HepG2 (cell line): Measurements from ENCODE around the gene AGTPBP1. TPM values are rescaled to one million over a fixed set of nuclear protein-coding genes. Genes with fewer than 3 reads are reported as not detected.

Experiments used
- ATAC-seq: fragments of 200-7000 bp; cut with Tn5 transposase; 3 replicates; pipeline ENCODE4 v1.9.1; 2020; ENCODE audit warnings: mild to moderate bottlenecking, moderate library complexity
- BruUV-seq: library from RNA; stranded (reverse); fragments of 400-500 nt; replicated peaks from 2 replicates; lab custom pipeline; 2021; lab: Mats Ljungman, UMichigan
- CTCF ChIA-PET: fragments of 300-600 bp; formaldehyde crosslinking; extraction: SDS; loops from one replicate; lab custom pipeline; 2021; ENCODE audit warnings: low total read pairs, inconsistent platforms, low intra/inter-chr PET ratio; lab: Yijun Ruan, JAX
- POLR2A ChIA-PET: fragments of 350-600 bp; sonication (Branson Sonifier 250); formaldehyde crosslinking; loops from one replicate; lab custom pipeline; 2020; ENCODE audit warnings: antibody characterized with exemption, inconsistent platforms; lab: Yijun Ruan, JAX
- DNase-seq: peaks from one replicate; pipeline ENCODE4 v3.0.0-alpha.2; 2015; ENCODE audit warnings: low spot score
- FAIRE-seq: peaks from 3 replicates; lab custom pipeline; 2011; peaks lifted over from hg19 to GRCh38; lab: Jason Lieb, UNC
- H2AFZ ChIP-seq: one replicate; pipeline ENCODE4 v1.6.1; 2011; ENCODE audit warnings: low read length, inconsistent platforms
- H3K27ac ChIP-seq: fragments of 300-600 bp; 3 replicates; pipeline ENCODE4 v1.8.0; 2011; ENCODE audit warnings: mixed run types, mild to moderate bottlenecking, mixed read lengths, low read length, inconsistent platforms; ENCODE audit not compliant: insufficient read depth; ENCODE audit errors: extremely low read length
- H3K27me3 ChIP-seq, 2 experiments: fragments of 200-600 bp in 1 of 2; 2 replicates in 1 of 2; 3 replicates in 1 of 2; pipeline versions ENCODE4 v1.6.0 to v1.8.0; 2011; ENCODE audit warnings: low read length in 2 of 2, mild to moderate bottlenecking in 2 of 2, moderate library complexity in 2 of 2, inconsistent platforms in 1 of 2; ENCODE audit not compliant: insufficient read depth in 2 of 2, control insufficient read depth in 1 of 2
- H3K36me3 ChIP-seq, 2 experiments: fragments of 200-600 bp in 1 of 2; replicated peaks in 1 of 2; 2 replicates in 1 of 2; 3 replicates in 1 of 2; pipeline versions ENCODE4 v1.5.1 to v1.8.0; 2011; ENCODE audit warnings: low read length in 2 of 2, inconsistent platforms in 1 of 2; ENCODE audit not compliant: insufficient read depth in 2 of 2, control insufficient read depth in 1 of 2
- H3K4me1 ChIP-seq: 2 replicates; pipeline ENCODE4 v1.5.1; 2012; ENCODE audit warnings: low read length, inconsistent platforms; ENCODE audit not compliant: insufficient read depth
- H3K4me2 ChIP-seq: 2 replicates; pipeline ENCODE4 v1.6.0; 2011; ENCODE audit warnings: low read depth, low read length, inconsistent platforms
- H3K4me3 ChIP-seq, 3 experiments: fragments of 200-600 bp in 1 of 3; sonication (generic), shearing (Covaris generic) in 1 of 3; replicated peaks in 1 of 3; 2 replicates each; pipeline ENCODE4 v1.5.1; 2011 to 2016; ENCODE audit warnings: low read length in 3 of 3, inconsistent platforms in 2 of 3, low read depth in 2 of 3, mild to moderate bottlenecking in 2 of 3, control low read depth in 1 of 3, mixed read lengths in 1 of 3; ENCODE audit not compliant: insufficient read depth in 1 of 3
- H3K79me2 ChIP-seq: one replicate; pipeline ENCODE4 v1.6.1; 2011; ENCODE audit warnings: low read length, inconsistent platforms; ENCODE audit not compliant: insufficient read depth
- H3K9ac ChIP-seq: 2 replicates; pipeline ENCODE4 v1.6.0; 2011; ENCODE audit warnings: mild to moderate bottlenecking, low read depth, low read length, inconsistent platforms; ENCODE audit not compliant: insufficient read depth
- H3K9me3 ChIP-seq: 2 replicates; pipeline ENCODE4 v1.5.1; 2012; ENCODE audit warnings: mild to moderate bottlenecking, low read length
- H4K20me1 ChIP-seq: 2 replicates; pipeline ENCODE4 v1.6.0; 2011; ENCODE audit warnings: inconsistent platforms, mild to moderate bottlenecking, low read length, moderate library complexity; ENCODE audit not compliant: insufficient read depth
- GPN1 ChIP-seq: sonication (generic); formaldehyde crosslinking; IDR thresholded peaks from 2 replicates; pipeline ENCODE4 v1.5.1; 2020; ENCODE audit warnings: missing genetic modification reagents, borderline replicate concordance
- IKZF1 ChIP-seq: fragments of 450-650 bp; IDR thresholded peaks from 2 replicates; pipeline ENCODE4 v1.7.1; 2016
- KLF16 ChIP-seq, 2 experiments: sonication (generic) in 1 of 2; formaldehyde crosslinking in 1 of 2; IDR thresholded peaks; 2 replicates each; pipeline versions ENCODE4 v1.6.1 to v1.8.0; 2016 to 2023; ENCODE audit warnings: missing genetic modification reagents in 2 of 2, missing compliant biosample characterization in 1 of 2
- MTA1 ChIP-seq: sonication (generic); formaldehyde crosslinking; IDR thresholded peaks from 2 replicates; pipeline ENCODE4 v1.4.0; 2020; ENCODE audit warnings: missing genetic modification reagents, mild to moderate bottlenecking, borderline replicate concordance
- SETDB1 ChIP-seq: sonication (generic); formaldehyde crosslinking; IDR thresholded peaks from 2 replicates; pipeline ENCODE4 v1.5.1; 2020; ENCODE audit warnings: missing genetic modification reagents, mild to moderate bottlenecking, borderline replicate concordance
- ZNF577 ChIP-seq: sonication (generic); formaldehyde crosslinking; IDR thresholded peaks from 2 replicates; pipeline ENCODE4 v1.4.0; 2020; ENCODE audit warnings: mild to moderate bottlenecking, low read depth, missing genetic modification reagents, borderline replicate concordance
- WGBS: methylation state at CpG from one replicate; pipeline ENCODE4 v1.1.6; 2017; ENCODE audit warnings: low lambda C conversion rate; 5-methylcytosine and 5-hydroxymethylcytosine counted together
- in situ Hi-C: cut with HindIII; loops from 2 replicates; pipeline ENCODE4 v1.10.0; 2017; ENCODE audit warnings: low pct_unique_long_range_greater_than_20kb; ENCODE audit not compliant: extremely low pct_ligation_motif_present
- intact Hi-C: fragments of 100-400 bp; cut with micrococcal nuclease; formaldehyde crosslinking; loops from one replicate; pipeline ENCODE4 v1.10.0; 2022; ENCODE audit not compliant: unreplicated experiment
- polyA plus RNA-seq, 8 experiments: library from polyadenylated mRNA; depleted of rRNA in 3 of 8; stranded (reverse) in 7 of 8; unstranded in 1 of 8; fragments of >200 nt; fragmentation: Illumina TruSeq in 4 of 8; extraction: Trizol in 4 of 8; gene quantifications; 2 replicates each; pipeline versions ENCODE4 v1.2.1 to v1.2.3, GENCODE V29; 2011 to 2016; ENCODE audit warnings: low read depth in 4 of 8, missing spikeins in 1 of 8, mixed read lengths in 1 of 8; ENCODE audit not compliant: insufficient read depth in 1 of 8
- total RNA-seq, 5 experiments: library from RNA; depleted of rRNA; stranded (reverse); fragments of >200 nt; fragmentation: Illumina TruSeq; extraction: Trizol; gene quantifications; 2 replicates each; pipeline ENCODE4 v1.2.3, GENCODE V29; 2016; ENCODE audit warnings: low read depth in 1 of 5
- TF ChIP-seq, protein P1 (sequence below): sonication (generic); formaldehyde crosslinking; IDR thresholded peaks from 2 replicates; pipeline ENCODE4 v1.5.0; 2020; ENCODE audit warnings: mild to moderate bottlenecking, missing genetic modification reagents
- TF ChIP-seq, protein P2 (sequence below), 2 experiments: fragments of 450-650 bp in 1 of 2; sonication (generic) in 1 of 2; formaldehyde crosslinking in 1 of 2; IDR thresholded peaks; 2 replicates each; pipeline versions ENCODE4 v1.6.1 to v1.8.0; 2016 to 2022; ENCODE audit warnings: antibody characterized with exemption in 1 of 2, mild to moderate bottlenecking in 1 of 2, missing genetic modification reagents in 1 of 2
- TF ChIP-seq, protein P3 (sequence below): sonication (generic); formaldehyde crosslinking; IDR thresholded peaks from 2 replicates; pipeline ENCODE4 v1.4.0; 2020; ENCODE audit warnings: missing genetic modification reagents

The AGTPBP1 gene
- total and polyA plus RNA-seq, 2 of the 13 experiments (the other 11 are each of a cell fraction or from before 2014, with no cell fraction given) = 9.7 to 22.3 TPM

- TF ChIP-seq, protein P1, sequence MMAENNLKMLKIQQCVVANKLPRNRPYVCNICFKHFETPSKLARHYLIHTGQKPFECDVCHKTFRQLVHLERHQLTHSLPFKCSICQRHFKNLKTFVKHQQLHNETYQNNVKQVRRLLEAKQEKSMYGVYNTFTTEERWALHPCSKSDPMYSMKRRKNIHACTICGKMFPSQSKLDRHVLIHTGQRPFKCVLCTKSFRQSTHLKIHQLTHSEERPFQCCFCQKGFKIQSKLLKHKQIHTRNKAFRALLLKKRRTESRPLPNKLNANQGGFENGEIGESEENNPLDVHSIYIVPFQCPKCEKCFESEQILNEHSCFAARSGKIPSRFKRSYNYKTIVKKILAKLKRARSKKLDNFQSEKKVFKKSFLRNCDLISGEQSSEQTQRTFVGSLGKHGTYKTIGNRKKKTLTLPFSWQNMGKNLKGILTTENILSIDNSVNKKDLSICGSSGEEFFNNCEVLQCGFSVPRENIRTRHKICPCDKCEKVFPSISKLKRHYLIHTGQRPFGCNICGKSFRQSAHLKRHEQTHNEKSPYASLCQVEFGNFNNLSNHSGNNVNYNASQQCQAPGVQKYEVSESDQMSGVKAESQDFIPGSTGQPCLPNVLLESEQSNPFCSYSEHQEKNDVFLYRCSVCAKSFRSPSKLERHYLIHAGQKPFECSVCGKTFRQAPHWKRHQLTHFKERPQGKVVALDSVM = no peak
- no peak for TF ChIP-seq MTA1
- TF ChIP-seq, all 625 proteins: peak for 0
Measured at GRCh38 chr9:85639675-85640186, 102.0 kb downstream of the AGTPBP1 start (continued).

- ATAC-seq = no peak
- WGBS = 98% methylated on average over 1 of the region's 1 CpG
- BruUV-seq = no TSS peak
- TF ChIP-seq SETDB1 (CRISPR knock-in tag) (no peak), ZNF577 (no peak), KLF16 (CRISPR knock-in tag; IDR thresholded peaks at IDR 0.05) (no peak), IKZF1 (no peak), GPN1 (CRISPR knock-in tag) (no peak)
- TF ChIP-seq, protein P2, sequence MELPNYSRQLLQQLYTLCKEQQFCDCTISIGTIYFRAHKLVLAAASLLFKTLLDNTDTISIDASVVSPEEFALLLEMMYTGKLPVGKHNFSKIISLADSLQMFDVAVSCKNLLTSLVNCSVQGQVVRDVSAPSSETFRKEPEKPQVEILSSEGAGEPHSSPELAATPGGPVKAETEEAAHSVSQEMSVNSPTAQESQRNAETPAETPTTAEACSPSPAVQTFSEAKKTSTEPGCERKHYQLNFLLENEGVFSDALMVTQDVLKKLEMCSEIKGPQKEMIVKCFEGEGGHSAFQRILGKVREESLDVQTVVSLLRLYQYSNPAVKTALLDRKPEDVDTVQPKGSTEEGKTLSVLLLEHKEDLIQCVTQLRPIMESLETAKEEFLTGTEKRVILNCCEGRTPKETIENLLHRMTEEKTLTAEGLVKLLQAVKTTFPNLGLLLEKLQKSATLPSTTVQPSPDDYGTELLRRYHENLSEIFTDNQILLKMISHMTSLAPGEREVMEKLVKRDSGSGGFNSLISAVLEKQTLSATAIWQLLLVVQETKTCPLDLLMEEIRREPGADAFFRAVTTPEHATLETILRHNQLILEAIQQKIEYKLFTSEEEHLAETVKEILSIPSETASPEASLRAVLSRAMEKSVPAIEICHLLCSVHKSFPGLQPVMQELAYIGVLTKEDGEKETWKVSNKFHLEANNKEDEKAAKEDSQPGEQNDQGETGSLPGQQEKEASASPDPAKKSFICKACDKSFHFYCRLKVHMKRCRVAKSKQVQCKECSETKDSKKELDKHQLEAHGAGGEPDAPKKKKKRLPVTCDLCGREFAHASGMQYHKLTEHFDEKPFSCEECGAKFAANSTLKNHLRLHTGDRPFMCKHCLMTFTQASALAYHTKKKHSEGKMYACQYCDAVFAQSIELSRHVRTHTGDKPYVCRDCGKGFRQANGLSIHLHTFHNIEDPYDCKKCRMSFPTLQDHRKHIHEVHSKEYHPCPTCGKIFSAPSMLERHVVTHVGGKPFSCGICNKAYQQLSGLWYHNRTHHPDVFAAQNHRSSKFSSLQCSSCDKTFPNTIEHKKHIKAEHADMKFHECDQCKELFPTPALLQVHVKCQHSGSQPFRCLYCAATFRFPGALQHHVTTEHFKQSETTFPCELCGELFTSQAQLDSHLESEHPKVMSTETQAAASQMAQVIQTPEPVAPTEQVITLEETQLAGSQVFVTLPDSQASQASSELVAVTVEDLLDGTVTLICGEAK (IDR thresholded peaks at IDR 0.05) = no peak
- TF ChIP-seq, protein P2 (CRISPR knock-in tag; IDR thresholded peaks at IDR 0.05) = no peak
- TF ChIP-seq, protein P3, sequence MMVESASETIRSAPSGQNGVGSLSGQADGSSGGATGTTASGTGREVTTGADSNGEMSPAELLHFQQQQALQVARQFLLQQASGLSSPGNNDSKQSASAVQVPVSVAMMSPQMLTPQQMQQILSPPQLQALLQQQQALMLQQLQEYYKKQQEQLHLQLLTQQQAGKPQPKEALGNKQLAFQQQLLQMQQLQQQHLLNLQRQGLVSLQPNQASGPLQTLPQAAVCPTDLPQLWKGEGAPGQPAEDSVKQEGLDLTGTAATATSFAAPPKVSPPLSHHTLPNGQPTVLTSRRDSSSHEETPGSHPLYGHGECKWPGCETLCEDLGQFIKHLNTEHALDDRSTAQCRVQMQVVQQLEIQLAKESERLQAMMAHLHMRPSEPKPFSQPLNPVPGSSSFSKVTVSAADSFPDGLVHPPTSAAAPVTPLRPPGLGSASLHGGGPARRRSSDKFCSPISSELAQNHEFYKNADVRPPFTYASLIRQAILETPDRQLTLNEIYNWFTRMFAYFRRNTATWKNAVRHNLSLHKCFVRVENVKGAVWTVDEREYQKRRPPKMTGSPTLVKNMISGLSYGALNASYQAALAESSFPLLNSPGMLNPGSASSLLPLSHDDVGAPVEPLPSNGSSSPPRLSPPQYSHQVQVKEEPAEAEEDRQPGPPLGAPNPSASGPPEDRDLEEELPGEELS = no peak
Measured at GRCh38 chr9:85631809-85632208, 109.9 kb downstream of the AGTPBP1 start.

More at GRCh38 chr9:85631809-85632208, 109.9 kb downstream of the AGTPBP1 start:
- intact Hi-C loops (no loop called here), in situ Hi-C loops (no loop called here)
- no peaks in the 10 kb centered on the region for H3K79me2 ChIP-seq
- no peak overlapping the region for H3K4me3 ChIP-seq
- POLR2A ChIA-PET = no interaction called here
- DNase-seq (no peak), FAIRE-seq (no peak)
- no peaks in the 10 kb centered on the region for H3K9me3 ChIP-seq
- H3K4me2 ChIP-seq = no peak overlapping the region
- CTCF ChIA-PET = no interaction called here
- no peak overlapping the region for H3K27ac ChIP-seq
- no peak overlapping the region for H3K9ac ChIP-seq
- no peaks in the 10 kb centered on the region for H3K4me1 ChIP-seq
- H2AFZ ChIP-seq = no peak overlapping the region
- H4K20me1 ChIP-seq = no peaks in the 10 kb centered on the region
- H3K27me3 ChIP-seq = no peaks in the 10 kb centered on the region
- peaks cover 4 to 6% of the 10 kb centered on the region in 2 experiments; a peak in 1 of 5 replicates for H3K36me3 ChIP-seq
